ENCODE results near the gene CENPM.
A peak's percentile ranks its signal among the peaks of the same experiment; 100 is the strongest.

The CENPM gene

DNA sequence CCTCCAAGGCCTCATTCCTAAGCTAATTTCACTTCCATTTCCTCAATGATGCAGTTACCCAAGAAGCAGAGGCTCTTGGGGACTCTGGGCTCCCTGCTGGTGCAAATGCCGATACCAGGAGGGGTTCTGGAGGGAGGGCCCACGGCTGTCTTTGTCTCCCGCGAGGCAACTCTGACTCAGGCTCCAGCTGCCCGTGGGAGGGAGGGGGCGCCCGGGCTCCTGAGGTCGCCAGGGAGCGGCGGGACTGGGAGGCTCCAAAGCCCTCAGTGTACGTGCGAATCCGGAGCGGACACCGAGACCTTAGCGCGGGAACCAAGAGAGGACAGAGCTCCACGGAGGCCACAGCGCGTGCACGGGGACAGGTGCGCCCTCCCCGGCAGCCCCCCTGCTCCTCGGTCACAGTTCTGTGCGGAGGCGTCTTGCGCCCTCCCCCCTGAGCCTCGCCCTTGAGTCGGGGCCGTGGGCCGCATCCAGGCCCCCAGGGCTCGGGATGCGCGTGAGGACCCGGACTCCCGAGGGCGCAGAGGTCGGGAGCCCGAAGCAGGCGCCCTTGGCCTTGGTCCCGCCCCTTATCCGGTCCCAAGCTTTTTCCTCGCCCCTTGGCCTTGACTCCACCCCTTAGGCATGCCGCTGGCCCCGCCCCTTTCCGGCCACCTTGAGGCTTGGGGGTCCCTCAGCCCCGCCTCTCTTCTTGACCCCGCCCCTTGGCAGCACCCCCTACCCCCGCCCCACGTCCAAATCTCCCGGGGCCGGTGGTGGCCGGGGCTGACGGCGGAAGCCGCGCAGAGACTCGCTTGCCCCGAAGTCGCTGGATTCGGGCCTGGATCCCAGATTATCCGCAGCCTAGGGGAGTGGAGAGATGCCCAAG, 27.4 kb downstream of the CENPM start:
- no peak for DNase-seq (ENCODE audit: low spot score)
- CTCF ChIA-PET = no interaction called here
- POLR2A ChIA-PET (ENCODE audit: low non-redundant PET) = no interaction called here
- TF ChIP-seq, protein P1, sequence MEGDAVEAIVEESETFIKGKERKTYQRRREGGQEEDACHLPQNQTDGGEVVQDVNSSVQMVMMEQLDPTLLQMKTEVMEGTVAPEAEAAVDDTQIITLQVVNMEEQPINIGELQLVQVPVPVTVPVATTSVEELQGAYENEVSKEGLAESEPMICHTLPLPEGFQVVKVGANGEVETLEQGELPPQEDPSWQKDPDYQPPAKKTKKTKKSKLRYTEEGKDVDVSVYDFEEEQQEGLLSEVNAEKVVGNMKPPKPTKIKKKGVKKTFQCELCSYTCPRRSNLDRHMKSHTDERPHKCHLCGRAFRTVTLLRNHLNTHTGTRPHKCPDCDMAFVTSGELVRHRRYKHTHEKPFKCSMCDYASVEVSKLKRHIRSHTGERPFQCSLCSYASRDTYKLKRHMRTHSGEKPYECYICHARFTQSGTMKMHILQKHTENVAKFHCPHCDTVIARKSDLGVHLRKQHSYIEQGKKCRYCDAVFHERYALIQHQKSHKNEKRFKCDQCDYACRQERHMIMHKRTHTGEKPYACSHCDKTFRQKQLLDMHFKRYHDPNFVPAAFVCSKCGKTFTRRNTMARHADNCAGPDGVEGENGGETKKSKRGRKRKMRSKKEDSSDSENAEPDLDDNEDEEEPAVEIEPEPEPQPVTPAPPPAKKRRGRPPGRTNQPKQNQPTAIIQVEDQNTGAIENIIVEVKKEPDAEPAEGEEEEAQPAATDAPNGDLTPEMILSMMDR (conservative IDR thresholded peaks at IDR 0.05; ENCODE audit: low read depth) = no peak
- H3K27ac ChIP-seq = no peak overlapping the region

DNA sequence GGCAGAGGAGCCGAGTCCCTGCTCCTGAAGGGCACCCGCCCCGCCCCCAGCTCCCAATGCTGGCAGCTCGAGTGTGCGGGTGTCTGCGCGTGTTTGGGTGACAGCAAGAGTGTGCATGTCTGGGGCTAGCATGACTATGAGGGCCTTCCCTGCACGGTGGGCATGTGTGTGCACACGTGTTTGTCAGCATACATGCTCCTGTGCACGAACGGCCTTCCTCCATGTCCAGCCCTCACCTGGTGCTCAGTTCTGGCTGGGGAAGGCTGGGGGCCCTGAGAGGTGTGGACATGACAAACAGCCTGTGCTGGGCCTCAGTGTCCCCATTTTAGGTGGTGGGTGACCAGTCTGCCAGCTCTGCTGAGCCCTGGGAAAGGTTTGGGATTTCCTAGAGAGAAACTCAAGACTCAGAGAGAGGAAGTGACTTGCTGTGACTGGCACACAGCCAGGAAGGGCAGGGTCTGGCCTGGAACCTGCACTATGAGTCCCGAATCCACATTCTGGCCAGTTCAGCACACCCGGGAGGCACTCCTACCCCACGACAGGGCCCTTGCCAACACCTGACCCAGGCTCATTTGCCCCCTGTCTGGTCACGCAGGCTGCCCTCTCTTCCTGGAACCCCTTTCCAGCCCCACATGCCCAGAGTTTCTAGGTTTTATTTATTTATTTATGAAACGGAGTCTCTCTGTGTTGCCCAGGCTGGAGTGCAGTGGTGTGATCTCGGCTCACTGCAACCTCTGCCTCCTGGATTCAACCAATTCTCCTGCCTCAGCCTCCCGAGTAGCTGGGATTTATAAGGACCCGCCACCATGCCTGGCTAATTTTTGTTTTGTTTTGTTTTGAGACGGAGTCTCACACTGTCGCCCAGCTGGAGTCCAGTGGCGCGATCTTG, 28.8 kb downstream of the CENPM start:
- CTCF ChIA-PET = no interaction called here
- no peak overlapping the region for H3K27ac ChIP-seq
- TF ChIP-seq, protein P1 (conservative IDR thresholded peaks at IDR 0.05; ENCODE audit: low read depth) = no peak
- peak; percentile 36 for DNase-seq (ENCODE audit: low spot score)
- POLR2A ChIA-PET (ENCODE audit: low non-redundant PET) = interaction anchor here (0.6 kb wide), 1 partner anchor 13 kb away, joined by 3 read pairs; no protein-coding TSS in a partner anchor

DNA sequence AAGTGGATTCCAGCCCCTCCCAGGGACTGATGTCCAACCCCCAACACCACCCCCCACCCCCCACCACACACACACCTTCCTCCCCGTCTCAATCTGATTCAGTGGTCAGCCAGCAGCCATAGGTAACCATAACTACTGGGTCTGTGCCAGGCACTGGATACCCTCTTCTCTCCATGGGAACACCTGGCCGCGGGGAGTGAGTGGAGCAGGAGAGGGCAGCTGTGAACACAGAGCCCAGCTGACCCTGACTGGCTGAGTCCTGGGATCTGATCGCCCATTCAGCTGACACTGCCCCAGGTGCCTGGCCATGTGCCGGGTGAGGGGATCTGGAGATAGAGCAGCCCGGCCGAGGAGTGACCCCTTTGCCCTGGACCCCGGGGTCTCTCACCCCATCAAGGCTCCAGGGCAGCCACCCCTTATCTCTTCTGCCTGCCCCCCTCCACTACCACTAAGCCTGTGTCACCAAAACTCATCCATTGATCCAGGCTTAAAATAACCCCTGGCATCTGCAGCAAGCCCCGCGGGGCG, 29.5 kb downstream of the CENPM start:
- ChIA-PET CTCF (no interaction called here), POLR2A (ENCODE audit: low non-redundant PET) (interaction anchor here (0.6 kb wide), 1 partner anchor 14 kb away, joined by 3 read pairs; no protein-coding TSS in a partner anchor)
- TF ChIP-seq, protein P1 (conservative IDR thresholded peaks at IDR 0.05; ENCODE audit: low read depth) = no peak
- H3K27ac ChIP-seq = no peak overlapping the region
- DNase-seq (ENCODE audit: low spot score) = no peak

DNA sequence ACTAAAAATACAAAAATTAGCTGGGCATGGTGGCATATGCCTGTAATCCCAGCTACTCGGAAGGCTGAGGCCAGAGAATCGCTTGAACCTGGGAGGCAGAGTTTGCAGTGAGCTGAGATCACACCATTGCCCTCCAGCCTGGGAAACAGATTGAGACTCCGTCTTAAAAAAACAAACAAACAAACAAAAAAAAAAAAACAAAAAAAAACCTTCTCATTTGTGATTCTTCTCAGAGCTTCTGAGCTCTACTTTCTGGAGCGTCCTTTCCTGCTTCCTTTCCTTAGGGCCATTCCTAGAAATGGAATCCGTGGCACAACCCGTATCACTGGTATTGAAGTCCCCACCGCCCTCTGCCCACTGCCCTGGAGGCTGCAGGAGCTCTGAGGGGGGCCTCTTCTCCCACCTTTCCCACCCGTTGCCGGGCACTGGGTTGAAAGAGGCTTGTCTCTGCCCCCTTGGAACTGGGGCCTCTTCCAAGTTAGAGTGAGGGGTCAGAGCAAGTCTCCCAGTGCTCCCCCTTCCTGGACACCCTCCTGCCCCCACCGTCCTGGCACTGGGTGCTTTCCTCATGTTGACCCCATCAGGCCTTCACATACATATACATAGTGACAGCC, 30.1 kb downstream of the CENPM start:
- ChIA-PET POLR2A (ENCODE audit: low non-redundant PET) (no interaction called here), CTCF (no interaction called here)
- TF ChIP-seq, protein P1 (conservative IDR thresholded peaks at IDR 0.05; ENCODE audit: low read depth) = no peak
- no peak for DNase-seq (ENCODE audit: low spot score)
- H3K27ac ChIP-seq = no peak overlapping the region

DNA sequence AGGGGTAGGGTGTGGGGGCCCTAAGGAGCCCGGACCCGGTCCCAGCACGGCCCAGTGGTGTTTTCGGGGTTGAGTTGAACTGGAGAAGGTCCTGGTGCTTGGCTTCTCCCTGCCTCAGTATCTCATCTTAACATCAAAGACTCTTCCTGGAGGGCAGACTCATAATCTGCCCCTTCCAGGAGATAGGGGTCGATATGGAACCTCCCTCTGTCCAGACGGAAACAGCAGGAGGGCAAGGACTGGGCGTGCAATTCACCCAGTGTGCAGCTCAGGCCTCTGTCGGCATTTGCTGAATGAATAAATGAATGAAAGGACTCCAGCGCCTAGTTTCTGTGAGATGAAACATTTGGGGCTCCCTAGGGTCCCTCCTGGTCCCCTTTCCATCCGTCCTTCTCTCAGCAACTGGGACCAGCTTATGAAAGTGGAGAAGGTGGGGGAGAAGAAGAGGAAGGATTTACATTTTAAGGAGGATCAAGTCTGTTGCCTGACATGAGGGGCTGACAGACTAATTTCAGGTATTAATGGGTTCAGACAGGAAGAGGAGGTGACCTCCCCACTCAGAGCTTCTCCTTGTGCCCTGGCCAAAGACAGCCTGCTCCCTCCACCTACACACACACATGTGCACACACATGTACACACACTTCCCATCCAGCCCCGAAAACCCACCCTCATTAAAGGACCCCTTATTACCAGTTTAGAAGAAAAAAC, 31.0 kb downstream of the CENPM start:
- no peak overlapping the region for H3K27ac ChIP-seq
- ChIA-PET POLR2A (ENCODE audit: low non-redundant PET) (no interaction called here), CTCF (no interaction called here)
- TF ChIP-seq, protein P1 (conservative IDR thresholded peaks at IDR 0.05; ENCODE audit: low read depth) = no peak
- no peak for DNase-seq (ENCODE audit: low spot score)

All from RWPE1 (cell line).